A673 (cell line): ENCODE measurements around the gene TRIP11.

ENCODE experiments used
- CTCF ChIP-seq: fragments of 300-800, 200-600 bp; sonication (generic); conservative IDR thresholded peaks from 2 replicates; pipeline ENCODE4 v1.5.1; 2017; ENCODE audit warnings: low read depth, mild to moderate bottlenecking, antibody characterized with exemption, low read length, moderate library complexity, mixed read lengths
- EZH2 ChIP-seq: fragments of 200-600 bp; sonication (generic); IDR thresholded peaks from 2 replicates; pipeline ENCODE4 v1.6.1; 2017; ENCODE audit warnings: borderline replicate concordance, low read depth, mild to moderate bottlenecking, mixed read lengths, antibody characterized with exemption, low read length; ENCODE audit not compliant: poor library complexity, severe bottlenecking

- TF ChIP-seq CTCF (no peak), EZH2 (no peak)
Observed at GRCh38 chr14:91927191-91927590, 112.7 kb downstream of the TRIP11 start.
